ENCODE measurements around the gene CNTN4.

DNA sequence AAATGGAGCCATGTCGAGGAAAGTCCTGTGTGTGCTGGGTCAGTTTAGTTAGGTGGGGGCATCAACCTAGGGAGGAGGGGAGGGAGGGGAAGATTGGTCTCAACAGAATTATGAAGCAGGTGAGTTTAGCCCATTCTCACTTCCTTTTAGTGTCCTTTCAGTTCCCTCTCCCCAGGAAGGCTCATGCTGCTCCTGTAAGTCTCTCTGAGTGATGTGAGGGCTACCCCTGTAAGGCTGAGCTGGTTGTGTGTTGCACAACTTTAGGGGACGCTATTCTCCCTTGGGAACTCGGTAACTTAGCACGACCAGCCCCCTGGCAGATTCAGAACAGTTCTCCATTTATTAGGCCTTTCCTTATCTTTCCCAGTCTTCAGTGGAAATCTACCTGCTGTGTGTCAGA lies 990.4 kb downstream of the CNTN4 start:
- TF ChIP-seq CEBPB (IDR thresholded peaks at IDR 0.05; ENCODE audit: low read depth, low read length) (no peak), EP300 (IDR thresholded peaks at IDR 0.05; ENCODE audit: borderline replicate concordance in 1 of 2, low read depth in 2 of 2, low read length in 2 of 2) (no peak), POLR2A (IDR thresholded peaks at IDR 0.05; ENCODE audit: control extremely low read depth in 1 of 2, low read depth in 2 of 2, low read length in 2 of 2) (no peak), EZH2 (IDR thresholded peaks at IDR 0.05; ENCODE audit: low read depth, low read length, severe bottlenecking) (no peak), YY1 (IDR thresholded peaks at IDR 0.05; ENCODE audit: low read depth, low read length) (no peak)
- TF ChIP-seq, protein P1, sequence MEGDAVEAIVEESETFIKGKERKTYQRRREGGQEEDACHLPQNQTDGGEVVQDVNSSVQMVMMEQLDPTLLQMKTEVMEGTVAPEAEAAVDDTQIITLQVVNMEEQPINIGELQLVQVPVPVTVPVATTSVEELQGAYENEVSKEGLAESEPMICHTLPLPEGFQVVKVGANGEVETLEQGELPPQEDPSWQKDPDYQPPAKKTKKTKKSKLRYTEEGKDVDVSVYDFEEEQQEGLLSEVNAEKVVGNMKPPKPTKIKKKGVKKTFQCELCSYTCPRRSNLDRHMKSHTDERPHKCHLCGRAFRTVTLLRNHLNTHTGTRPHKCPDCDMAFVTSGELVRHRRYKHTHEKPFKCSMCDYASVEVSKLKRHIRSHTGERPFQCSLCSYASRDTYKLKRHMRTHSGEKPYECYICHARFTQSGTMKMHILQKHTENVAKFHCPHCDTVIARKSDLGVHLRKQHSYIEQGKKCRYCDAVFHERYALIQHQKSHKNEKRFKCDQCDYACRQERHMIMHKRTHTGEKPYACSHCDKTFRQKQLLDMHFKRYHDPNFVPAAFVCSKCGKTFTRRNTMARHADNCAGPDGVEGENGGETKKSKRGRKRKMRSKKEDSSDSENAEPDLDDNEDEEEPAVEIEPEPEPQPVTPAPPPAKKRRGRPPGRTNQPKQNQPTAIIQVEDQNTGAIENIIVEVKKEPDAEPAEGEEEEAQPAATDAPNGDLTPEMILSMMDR (IDR thresholded peaks at IDR 0.05; ENCODE audit: control extremely low read depth in 1 of 3, insufficient read depth in 1 of 3, low read depth in 1 of 3, low read length in 3 of 3): no peak
